GM19193 (cell line): ENCODE results near the gene ARX.

ENCODE experiments used
- POLR2A ChIP-seq: IDR thresholded peaks from 4 replicates; pipeline ENCODE4 v1.6.1; 2011; ENCODE audit not compliant: insufficient read depth, insufficient read length; ENCODE audit errors: extremely low read depth

ARX gene

DNA sequence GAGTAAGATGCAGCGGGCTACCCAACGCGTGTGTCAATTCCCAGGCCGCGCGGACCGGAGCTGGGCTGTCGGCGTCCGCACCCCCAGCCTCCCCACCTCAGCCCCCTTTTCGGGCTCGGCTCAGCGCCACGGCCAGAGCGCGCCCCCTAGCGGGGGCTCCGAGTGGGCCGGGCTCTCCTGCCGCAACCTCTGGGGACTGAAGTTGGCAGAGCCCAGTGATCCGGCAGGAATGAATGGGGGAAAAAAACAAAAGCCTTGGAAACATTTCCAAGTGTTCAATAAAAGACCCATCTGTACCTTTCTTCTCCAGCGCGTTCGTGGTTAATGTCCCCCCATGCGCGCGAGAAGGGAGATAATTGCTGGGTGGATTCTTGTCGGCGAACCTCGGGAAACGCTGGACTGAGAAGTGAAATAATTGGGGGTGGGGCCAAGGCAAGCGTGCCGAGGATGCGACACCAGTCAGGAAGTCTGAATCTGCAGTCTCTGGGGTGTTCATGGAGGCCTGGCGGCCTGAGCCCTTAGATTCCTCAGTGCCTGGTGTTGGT is 5.2 kb upstream of the ARX start:
- TF ChIP-seq POLR2A = no peak

DNA sequence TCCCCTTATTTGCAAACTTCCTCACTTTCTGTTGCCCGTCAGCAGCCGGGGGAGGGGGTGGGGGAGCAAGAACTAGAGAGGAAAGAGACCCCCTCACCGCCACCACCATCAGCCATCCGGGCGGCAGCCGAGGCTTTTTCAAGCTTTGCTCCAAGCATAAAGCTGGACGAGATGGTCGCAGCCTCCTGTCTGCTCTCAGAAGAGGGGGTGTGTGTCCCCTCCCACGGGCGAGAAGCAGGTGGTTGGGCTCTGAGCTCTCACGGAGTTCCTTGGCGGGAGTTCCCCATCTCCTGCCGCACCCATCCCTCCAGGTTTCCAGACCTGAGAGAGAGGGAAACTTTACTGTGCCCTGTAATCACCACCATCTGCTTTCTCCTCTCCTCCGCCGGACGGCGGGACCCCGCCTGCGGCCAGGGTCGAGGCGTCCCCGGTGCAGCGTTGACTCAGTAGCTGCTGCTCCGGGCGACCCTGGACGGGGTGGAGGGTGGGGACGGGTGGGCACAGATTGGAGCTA is 4.7 kb upstream of the ARX start:
- no peak for TF ChIP-seq POLR2A

DNA sequence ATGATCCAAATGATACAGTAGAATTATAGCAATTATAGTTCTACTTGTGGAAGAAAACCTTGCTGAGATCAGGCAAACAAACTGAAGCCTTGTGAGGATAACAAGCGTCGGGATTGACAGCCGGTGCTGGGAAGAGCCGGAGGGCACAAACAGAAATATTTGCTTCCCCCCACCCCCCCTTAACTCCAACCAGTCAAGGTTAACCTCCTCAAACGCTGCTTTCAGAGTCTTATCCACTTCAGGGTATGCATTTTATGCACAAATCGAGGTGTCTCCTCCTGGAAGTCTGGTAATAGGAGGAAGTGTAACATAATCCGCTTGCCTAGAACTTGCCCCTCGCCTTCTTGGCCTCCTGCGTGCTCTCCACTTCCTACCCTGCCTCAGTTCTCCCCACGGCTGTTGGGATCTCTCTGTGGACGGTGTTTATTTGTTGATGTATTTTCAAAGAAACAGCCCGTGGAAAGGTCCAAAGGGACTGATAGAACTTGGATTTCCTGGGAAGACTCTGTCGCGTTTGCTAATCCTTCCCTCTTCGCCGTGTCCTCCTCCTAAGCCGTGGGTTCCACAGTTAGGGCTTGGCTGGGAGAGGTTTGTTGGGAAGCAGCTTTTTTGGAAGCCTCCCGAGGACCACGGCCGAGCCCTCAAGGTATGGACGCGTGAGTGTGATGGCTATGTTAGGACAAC is 4.1 kb upstream of the ARX start:
- no peak for TF ChIP-seq POLR2A

DNA sequence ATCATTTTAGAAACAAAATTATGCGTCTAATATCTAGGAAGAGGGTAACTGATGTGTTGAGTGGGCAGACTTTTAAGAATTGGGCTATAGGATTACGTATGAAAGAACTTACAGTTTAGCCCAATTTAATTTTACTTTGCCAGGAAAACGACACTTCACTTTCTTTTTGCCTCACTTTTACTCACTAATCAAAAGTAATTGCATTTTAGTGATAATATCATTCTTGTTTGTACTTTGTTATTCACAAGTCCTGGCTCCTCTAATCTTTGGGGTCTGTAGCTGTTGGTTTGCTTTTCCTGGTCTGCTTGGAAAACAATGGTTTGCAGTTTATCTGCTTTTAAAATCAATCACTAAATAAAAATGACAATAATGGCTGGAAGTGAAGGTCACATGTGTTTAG is 2.9 kb upstream of the ARX start:
- no peak for TF ChIP-seq POLR2A

DNA sequence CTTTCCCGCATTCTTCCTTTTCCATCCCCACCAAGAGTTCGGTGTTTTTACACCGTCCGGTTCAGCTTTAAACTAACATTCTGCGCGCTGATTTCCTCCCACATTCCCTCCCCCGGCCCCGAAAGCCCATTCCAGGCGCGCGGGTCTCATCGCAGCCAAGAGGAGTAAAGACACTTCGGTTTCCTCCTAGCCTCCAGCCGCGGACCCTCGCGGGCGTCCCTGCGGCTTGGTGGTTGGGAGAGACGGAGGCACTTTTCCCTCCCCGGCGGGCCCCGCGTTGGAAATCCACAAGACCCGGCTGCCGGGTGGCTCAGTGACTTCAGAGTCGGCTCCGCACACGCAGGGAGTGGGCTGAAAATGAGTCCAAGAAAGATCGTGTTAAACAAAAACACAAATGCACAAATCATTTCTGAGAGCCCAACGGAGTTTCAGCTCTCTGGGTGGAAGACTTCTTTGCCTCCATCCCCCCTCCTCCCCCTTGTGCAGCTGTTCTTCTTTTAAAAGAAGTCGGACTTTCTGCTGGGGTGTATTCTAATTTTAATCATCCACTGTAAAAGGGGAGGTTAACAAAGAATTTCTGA is 2.0 kb upstream of the ARX start:
- TF ChIP-seq POLR2A = no peak

DNA sequence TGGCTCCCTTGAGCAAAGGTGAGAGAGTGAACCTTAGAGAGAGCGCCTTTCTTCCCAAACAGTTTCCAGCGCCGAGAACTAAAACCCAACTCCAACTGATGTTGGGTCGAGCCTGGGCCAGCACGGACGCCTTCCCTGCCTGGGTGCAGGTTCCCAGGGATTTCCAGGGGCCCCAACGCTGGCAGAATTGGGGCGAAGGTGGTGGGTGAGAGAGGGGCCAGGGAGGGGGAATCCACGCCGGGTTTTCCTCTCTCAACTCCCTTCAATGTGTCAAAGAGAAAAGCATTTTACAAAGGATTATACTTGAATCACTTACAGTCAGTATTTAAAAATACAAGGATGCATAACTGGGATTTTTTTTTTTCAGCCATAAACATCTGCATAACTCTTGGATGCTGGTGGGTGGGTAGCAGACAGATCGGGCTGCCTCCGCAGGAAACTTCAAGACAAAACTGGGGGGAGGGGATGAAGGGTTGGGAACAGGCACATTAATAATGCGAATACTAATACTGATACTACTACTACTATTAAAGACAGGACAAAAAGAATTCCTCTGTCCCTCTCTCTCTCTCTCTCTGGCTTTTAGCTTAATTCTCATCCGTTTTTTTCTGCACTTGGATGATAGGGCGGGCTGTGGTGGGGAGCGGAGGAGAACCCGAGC is 1.3 kb upstream of the ARX start:
- TF ChIP-seq POLR2A = no peak

DNA sequence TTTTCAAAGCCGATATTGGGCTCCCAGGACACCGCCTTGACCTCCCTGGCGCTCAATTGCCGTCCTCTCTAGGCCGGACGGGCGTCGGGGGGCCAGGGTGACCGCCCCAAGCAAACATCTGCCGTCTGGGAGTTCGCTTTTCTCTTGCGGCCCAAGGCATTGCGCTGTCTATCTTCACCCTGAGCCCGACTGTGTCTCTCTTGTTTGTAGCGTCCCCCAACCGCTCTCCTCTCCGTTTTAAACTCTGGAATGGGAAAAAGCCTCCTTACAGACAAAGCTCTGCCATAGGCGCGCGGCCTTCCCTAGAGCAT is 551 bp upstream of the ARX start:
- no peak for TF ChIP-seq POLR2A

DNA sequence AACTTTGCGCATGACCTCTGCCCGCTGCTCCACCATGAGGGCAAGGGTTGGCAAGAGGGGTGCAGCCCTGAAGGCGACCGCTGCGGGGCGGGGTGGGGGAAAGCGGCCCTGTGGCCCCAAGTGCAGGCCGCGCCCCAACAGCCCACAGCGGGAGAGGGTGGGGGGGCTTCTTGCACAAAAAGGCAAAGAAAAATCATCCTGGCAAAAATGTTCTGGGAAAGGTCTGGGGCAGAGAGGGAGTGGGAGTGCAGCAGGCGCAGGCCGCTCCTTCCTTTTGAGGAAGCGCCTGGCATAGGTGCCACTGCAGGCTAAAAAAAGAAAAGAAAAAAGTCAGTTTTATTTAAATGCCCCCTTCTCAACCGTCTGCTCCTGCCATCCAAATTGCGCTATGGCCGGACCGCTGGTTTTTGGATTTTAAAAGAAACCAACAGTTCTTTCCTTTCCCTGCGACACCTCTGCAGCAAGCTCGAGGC is 1.4 kb downstream of the ARX start:
- no peak for TF ChIP-seq POLR2A

DNA sequence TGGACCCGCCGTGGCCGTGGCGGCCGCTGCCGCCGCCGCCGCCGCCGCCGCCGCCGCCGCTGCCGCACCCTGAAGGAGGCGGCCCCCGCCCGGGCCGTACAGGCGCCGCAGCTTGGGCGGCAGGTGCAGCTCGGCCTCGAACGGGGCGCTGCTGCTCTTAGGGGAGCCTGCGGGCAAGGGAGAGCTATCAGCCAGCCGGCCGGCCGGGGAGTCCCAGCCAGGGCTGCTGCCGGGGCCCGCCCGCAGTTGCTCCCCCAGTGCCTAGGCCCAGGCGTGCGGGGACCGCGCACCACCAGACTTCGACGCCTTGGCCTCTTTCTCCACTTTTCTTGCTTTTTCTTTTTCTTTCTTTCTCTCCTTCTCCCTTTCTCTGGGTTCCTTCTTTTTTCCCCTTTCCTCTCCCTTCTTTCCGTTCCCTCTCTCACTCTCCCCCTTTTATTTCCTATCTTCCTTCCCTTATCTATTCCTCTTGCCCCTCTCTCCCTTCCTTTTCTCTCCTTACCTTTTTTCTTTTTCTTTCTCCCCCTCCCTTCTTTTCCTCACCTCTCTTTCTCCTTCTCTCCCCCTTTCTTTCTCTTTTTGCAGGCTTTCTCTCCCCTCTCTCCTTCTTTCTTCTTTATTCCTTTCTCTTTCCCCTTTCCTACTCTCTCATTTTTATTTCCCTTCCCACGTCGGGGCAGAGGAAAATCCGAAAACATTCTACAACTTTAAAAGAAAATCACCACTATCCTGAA is 2.0 kb downstream of the ARX start:
- TF ChIP-seq POLR2A = no peak

DNA sequence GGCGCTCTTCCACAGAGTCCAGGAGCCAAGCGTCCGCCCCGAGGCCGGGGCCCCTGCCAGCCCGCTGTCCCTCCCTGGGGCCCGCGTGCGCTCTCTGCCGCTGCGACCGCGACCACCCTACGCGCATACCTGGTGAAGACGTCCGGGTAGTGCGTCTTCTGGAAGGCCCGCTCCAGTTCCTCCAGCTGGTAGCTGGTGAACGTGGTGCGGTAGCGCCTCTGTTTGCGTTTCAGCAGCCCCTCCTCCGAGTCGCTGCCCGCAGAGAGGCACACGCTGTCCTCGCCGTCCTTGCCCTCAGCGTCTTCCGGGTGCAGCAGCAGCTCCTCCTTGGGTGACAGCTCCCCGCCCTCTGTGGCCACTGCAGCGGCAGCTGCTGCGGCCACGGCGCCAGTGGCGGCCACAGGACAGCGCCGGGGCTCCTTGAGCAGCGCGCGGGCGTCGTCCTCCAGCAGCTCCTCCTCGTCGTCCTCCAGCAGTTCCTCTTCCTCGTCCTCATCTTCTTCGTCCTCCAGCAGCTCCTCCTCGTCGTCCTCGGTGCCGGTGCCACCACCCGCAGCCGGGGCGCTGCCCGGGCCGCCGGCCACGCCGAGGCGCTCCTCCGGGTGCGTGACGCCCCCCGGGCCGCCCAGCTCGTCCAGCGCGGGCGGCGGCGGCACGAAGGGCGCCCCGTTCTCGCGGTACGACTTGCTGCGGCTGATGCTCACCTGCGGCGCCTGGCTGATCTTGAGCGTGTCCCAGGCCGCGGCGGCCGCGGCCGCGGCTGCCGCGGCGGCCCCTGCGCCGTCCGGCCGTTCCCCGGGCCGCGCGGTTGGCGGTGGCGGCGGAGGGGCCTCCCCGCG is 2.8 kb downstream of the ARX start:
- no peak for TF ChIP-seq POLR2A

DNA sequence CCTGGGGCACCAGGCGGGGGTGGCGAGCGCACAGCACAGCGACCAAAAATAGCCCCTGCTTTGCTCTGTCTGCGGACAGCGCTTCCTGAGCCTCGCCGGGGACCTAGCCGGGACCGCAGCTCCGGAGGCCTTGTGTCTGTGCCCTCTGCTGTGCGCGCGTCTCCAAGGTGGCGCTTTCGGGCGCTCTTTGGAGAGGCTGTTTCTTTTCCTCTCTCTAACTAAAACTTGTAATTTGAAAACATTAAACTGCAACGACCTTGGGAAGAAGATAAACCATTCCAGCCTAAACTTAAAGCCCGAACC is 3.4 kb downstream of the ARX start:
- no peak for TF ChIP-seq POLR2A

DNA sequence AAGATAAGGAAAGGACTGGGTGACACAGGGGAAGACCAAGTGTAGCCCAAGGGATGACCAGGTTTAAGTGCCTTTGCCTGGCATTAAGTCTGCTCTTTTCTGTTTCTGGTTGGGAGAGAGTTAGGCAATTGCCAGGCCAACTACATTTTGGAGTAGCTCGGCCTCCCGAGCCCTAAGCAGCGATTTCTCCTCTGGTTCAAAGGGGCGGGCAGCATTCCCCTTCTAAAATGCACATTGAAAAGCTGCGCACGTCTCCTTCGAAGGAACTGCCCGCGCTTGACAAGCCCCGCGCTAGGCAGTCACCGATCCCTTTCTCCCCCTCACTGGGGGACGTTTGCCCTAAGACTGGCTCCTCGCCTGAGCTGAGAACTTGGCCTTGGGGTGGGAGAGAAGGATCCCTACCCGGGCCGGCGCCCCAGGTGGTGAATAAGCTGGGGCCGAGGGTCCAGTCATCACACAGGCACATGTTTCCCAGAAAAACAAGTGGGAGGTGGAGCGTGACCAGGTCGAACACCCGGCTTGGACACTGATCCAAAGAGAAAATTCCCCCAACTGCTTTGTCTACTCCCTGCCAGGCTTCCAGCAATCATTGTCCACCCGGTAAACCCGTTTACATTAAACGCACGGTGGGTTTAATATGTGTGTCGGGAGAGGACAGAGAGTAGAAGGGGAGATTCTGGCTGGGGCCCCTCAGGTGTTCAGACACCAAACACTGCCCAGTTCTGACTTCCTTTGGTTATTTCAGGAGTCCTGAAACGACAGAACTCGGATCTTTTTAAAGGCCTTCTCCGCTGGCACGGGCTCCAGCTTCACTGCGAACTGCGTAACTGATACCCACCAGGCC is 4.0 kb downstream of the ARX start:
- no peak for TF ChIP-seq POLR2A

DNA sequence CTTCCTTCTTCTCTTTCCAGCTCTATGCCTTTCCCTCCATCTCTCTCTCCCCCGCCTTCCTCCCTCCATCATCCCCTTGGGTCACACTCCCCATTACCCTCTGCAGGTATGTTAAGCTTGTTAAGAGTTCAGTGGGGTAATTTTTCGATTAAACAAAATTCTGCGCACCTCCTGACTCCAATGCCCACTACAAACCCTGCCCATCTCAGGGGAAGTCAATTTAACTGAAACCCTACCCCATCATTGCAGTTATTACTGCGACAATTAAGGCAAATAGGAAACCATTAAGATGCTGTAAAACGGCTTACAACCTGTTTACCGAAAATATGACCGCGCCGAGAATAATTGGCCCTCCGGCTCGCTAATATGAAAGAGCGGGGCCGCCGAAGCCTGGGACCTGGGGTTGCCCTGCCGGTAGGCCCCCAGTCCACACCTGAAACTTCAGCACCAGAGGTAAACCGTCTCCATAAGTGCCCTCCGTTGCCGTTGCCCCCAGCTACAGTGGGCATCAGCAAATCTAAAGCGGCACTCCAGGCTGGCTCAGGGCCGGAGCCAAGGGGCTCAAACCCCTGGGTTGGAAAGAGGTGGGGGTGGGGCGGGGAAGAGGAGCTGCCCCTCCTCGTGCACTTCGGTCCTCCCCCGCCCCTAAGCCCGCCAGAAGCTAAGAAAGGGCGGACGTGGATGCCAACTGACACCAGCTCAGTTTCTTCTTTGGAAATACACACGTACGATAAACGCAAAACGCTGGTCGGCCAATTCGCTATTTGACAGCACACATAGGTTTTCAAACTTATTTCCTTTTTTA is 4.8 kb downstream of the ARX start:
- TF ChIP-seq POLR2A = no peak
